GM12892 (cell line): Measurements from ENCODE around the gene WNT3A.
A peak's percentile ranks its signal among the peaks of the same experiment; 100 is the strongest.

Source experiments
- DNase-seq: peaks from one replicate; pipeline ENCODE4 v3.0.0; 2011; ENCODE audit not compliant: insufficient read length
- FAIRE-seq: peaks from 2 replicates; lab custom pipeline; 2011; peaks lifted over from hg19 to GRCh38; lab: Jason Lieb, UNC
- POLR2A ChIP-seq: IDR thresholded peaks from 2 replicates; pipeline ENCODE4 v1.6.1; 2011; ENCODE audit warnings: low read depth, low read length, control low read depth
- POLR2AphosphoS5 ChIP-seq: IDR thresholded peaks from 2 replicates; pipeline ENCODE4 v1.6.1; 2011; ENCODE audit warnings: low read depth, low read length, control low read depth
- TAF1 ChIP-seq: IDR thresholded peaks from 2 replicates; pipeline ENCODE4 v1.6.1; 2011; ENCODE audit warnings: low read depth, mild to moderate bottlenecking, control low read depth, low read length, borderline replicate concordance

WNT3A gene

DNA sequence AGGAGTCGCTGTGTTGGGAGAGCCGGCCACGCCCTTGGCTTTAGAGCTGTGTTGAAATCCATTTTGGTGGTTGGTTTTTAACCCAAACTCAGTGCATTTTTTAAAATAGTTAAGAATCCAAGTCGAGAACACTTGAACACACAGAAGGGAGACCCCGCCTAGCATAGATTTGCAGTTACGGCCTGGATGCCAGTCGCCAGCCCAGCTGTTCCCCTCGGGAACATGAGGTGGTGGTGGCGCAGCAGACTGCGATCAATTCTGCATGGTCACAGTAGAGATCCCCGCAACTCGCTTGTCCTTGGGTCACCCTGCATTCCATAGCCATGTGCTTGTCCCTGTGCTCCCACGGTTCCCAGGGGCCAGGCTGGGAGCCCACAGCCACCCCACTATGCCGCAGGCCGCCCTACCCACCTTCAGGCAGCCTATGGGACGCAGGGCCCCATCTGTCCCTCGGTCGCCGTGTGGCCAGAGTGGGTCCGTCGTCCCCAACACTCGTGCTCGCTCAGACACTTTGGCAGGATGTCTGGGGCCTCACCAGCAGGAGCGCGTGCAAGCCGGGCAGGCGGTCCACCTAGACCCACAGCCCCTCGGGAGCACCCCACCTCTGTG is 91.6 kb downstream of the WNT3A start:
- DNase-seq (no peak), FAIRE-seq (no peak)
- TF ChIP-seq TAF1 (no peak), POLR2AphosphoS5 (peak; percentile 40; the same call in 1 of the 2 replicates), POLR2A (no peak)

DNA sequence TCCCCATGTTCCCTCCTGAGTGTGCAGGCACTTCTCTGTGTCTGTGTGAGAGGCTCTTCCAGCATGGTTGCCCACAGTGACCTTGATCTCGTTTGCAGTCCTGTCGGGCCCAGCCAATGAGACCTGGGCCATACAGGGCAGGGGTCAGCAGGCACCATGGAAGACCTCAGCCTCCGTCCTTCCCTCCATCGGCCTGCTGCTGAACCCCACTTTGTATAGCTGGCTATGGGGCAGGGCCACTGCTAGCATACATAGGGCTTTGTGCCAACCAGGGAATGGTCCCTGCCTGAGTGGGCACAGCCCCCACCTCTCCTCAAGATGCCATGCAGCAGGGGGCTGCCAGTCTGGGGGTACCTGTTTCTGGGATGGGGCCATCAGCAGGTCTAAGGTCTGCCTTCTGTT is 92.5 kb downstream of the WNT3A start:
- no peak for DNase-seq
- TF ChIP-seq POLR2A (no peak), POLR2AphosphoS5 (no peak), TAF1 (no peak)
- FAIRE-seq: no peak

DNA sequence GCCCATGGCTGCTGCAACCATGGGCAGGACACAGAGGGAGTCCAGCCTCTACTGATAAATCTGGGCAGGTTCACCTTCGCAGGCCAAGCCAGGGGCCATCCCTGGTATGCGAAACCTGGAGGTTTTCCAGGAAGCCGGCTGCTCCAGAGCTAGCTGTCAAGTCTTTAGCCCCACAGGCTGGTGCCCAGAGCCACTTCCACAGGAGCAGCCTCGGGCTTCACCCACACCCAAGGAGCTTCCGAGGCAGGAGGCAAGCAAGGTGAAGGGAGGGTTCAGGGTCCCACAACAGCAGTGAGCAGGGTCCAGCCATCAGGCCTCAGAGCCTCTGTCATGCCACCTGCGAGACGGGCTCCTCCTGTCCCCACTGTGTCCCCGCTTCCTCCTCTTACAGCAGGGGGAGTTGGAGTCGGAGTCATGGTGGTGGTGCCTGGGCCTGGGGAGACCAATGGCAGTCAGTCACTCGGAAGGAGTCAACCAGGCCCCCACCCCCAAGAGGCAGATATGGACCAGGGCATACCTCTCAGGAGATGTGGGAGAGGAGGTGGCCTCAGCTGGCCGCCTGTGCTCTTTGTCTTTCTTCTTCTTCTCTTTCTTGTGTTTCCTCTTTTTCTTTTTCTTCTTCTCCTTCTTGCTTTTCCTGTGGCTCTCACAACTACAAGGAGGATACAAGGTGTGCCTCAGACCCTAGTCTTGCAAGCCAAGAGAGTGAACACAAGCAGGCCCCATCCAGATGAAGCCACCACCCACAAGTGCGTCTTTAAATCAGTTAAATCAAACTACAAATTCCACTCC is 94.2 kb downstream of the WNT3A start:
- TF ChIP-seq POLR2A (no peak), TAF1 (no peak), POLR2AphosphoS5 (no peak; the same call in 1 of the 2 replicates)
- FAIRE-seq: no peak

DNA sequence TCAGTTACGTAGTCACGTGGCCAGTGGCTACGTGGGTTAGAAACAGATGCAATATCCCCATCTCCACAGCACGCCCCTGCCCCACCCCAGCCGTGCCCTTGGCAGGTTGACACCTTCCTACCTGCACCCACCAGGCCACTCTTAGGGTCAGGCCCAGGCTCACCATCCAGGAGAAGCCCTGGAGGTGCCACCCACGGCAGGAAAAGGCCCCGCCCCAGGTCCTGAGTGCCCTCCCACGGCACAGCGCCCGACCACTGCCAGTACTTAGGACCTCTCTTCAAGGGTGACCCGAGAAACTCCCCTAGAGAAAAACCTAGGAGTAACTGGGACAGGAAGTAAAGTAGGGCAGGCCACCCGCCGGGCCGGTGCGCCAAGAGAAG is 94.8 kb downstream of the WNT3A start:
- no peak for FAIRE-seq
- TF ChIP-seq TAF1 (no peak), POLR2A (no peak), POLR2AphosphoS5 (no peak)
- DNase-seq: no peak

More for the DNA sequence above, 94.2 kb downstream of the WNT3A start:
- DNase-seq: no peak

DNA sequence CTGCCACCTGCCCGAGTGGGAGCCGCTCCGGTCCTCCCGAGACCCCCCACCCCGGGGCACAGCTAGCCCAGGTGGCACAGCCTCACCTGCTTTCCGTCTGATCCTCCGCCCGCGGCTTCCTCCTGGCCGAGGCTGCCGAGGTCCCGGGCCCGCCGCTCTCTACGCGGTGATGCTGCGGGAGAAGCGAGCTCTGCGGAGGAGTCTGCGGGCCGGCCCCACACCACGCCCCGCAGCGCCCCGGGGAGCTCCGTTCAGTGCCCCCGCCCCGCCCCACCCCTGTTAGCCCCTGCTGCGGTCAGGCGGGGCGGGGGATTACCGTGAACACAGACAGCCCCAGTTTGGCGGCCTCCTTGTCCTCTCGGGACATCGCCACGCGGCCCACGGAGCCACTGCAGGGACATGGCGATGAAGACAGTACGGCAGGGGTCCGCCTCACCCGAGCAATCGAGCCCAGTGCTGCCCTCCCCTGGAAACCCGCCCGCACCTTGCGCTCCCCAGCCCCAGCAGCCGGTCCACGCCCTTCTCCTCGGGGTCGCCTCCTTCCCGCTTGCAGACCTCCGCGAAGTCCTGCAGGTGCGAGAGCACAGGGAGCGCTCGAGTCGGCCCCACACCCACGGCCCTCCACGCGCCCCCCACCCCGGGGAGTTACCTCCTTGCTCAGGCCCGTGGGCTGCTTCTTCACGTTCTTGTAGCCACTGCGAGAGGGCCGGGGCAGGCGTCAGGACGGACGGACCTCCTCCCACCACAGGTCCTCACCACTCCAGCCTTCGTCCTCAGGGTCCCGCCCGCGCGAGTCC is 95.4 kb downstream of the WNT3A start:
- DNase-seq (peak; percentile 68), FAIRE-seq (no peak)

DNA sequence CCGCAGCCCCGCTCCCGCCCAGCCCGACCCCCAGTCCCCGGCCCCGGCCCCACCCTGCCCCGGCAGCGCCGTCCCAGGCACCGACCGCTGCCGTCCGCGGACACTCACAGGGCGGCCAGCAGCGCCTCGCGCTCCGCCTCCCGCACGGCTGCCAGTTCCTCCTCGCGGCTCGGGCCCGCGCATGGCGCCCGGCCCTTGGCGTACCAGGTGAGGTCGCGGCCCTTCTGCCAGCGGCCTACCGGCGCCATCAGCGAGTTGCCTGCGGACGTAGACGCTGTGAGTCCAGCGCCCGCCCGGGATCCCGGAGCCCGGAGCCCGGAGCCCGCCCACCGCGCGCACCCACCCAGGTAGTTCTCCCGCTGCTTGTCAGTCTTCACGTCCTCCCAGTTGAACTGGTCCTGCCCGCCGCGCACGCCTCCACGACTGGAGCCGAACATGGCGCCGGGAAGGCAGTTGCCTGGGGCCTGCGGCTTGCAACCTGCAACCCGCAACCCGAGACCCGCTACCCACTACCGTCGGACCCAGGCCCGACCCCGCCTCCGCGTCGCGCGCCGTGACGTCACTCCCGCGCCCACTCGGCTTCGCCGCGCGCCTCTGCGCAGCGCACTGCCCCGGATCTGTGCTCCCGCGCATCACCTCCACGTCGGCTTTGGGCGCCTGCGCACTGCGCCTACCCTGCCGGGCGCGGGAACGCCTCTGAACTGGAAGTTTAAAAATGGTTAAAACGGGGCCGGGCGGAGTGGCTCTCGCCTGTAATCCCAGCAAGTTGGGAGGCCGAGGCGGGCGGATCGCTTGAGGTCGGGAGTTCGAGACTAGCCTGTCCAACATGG is 96.2 kb downstream of the WNT3A start, which contains the start of gene C1orf35:
TSS of gene C1orf35 (minus strand) at position 535 of the 830 bp plus-strand sequence. CDS start at position 437, 98 bp downstream.
- DNase-seq (peak; percentile 99), FAIRE-seq (peak; percentile 99)
- TF ChIP-seq TAF1: no peak; the same call in 1 of the 2 replicates
- peak; percentile 60; the same call in 1 of the 2 replicates for TF ChIP-seq POLR2A
- TF ChIP-seq POLR2AphosphoS5: 0 out of 2 replicates have a peak, but pooled peaks have one; percentile 38

More for the DNA sequence above, 95.4 kb downstream of the WNT3A start:
- TF ChIP-seq TAF1 (no peak), POLR2AphosphoS5 (no peak), POLR2A (no peak)

DNA sequence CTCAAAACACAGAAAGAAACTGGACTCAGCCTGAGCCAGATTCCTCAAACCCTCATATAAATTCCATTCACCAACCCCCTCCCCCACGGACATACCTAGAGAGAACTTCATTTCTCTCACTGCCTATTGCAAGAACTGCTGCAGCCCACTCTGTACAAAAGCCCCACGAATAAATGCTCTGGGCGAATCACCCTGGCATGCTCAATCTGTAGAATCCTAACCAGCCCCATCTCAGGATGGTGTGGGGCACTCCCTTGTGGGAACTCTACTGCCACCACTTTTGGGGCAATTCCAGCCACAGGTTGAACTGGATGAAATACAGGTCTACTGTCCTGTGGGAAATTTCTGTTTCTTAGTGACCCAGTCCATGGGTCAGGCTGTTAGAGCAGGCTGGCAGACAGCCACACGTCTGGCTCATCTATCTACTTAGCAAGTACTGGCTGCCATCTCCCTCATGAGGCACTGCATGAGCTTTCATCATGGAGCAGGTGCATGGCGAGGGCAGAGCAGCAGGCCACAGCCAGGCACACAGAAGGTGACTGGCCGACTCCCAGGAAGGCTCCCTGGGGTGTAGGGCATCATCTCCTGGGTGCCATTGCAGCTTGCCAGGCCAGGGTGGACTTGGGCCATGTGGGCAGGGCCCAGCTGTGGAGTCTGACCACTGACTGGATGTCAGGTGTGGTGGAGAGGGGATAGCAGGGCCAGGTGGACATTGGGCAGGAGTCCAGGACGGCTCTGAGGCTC is 97.9 kb downstream of the WNT3A start:
- no peak for DNase-seq
- no peak for FAIRE-seq
- TF ChIP-seq POLR2A (0 out of 2 replicates have a peak, but pooled peaks have one; percentile 17), TAF1 (no peak)

DNA sequence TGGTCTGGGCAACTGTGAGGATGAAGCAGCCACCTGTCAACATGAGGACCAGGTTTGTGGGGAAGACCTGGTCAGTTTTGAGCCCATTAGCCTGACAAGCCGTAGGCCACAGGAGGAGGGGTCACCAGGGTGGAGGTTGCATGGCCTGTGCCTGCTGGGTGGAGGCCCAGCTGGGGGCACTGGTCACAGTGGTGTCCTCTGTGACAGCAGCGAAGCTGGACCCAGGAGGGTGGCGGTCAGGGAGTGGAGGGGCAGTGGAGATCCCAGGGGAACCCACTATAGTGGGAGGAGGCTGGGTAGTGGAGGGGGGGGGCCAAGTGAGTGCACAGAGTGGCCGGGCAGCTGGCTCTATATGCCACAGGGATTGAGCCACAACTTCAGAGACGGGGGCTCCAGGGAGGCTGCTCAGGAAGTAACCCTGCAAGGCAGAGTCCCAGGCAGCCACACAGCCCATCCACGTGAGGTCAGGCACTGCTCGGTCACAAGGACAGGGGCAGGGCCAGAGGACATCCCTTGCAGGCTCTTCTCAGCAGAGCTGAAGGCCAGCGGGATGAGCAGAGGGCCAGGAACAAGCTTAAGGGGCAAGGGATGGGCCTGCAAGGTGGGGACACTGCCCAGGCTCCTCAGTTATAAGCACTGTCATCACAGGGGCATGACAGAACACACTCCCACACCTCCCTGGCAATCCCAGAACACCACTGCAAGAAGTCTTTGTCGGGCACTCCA is 98.6 kb downstream of the WNT3A start:
- DNase-seq (no peak), FAIRE-seq (no peak)
- TF ChIP-seq TAF1: no peak

DNA sequence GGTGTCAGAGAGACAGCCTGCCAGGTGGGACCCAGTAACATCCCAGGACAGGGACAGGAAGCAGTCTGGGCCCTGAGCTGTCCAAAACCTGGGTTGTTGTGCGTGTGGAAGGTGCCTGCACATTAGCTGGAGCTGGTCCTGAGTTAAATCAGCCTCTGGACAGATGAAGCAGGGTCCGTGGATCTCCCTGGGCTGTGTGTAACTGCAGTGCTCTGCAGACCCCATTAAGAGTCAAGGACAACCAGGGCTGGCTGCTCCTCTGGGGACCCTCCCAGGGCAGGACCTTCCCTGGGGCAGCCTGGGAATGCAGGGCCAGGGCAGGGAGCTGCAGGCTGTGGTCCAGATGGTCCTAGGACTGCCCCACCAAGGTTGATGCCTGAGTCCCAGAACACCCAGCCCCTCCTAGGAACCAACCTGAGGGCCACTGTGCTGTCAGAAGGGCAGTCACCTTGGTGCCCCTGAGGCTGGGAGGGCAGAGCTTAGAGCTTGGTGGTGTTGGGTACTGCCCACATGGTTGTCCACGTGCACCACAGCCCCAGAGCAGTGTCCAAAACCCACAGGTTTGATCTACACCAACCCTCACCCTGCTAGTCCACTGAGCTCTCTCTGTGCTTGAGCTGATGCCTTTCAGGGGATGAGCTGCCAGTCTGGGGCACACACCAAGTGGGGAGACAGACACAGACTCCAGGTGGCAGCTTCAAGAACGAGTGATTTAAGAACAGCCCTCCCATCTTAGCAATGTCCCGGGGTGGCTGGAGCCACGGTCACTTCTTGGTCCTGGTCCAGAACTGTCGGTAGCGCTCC is 99.4 kb downstream of the WNT3A start:
- TF ChIP-seq POLR2AphosphoS5: no peak
- TF ChIP-seq POLR2A: no peak
- TF ChIP-seq TAF1: no peak
- DNase-seq: no peak
- no peak for FAIRE-seq
